LNCaP clone FGC (cell line): ENCODE measurements around the gene CFHR3.
"Not testable (repeated sequence)": the region's sequence is repeated elsewhere in the genome, so short reads cannot be mapped to it uniquely, and the experiment has no call there.

Experiments used
- DNase-seq: peaks from one replicate; pipeline ENCODE4 v3.0.0-alpha.2; 2011; ENCODE audit warnings: low read depth
- H3K4me3 ChIP-seq: 2 replicates; pipeline ENCODE4 v1.5.1; 2011; ENCODE audit warnings: mild to moderate bottlenecking, low read depth, low read length, control low read depth
- CTCF ChIP-seq: IDR thresholded peaks from 2 replicates; pipeline ENCODE4 v1.5.1; 2012; ENCODE audit warnings: mild to moderate bottlenecking; ENCODE audit not compliant: control insufficient read depth, insufficient read depth; ENCODE audit errors: extremely low read depth

Gene CFHR3

DNA sequence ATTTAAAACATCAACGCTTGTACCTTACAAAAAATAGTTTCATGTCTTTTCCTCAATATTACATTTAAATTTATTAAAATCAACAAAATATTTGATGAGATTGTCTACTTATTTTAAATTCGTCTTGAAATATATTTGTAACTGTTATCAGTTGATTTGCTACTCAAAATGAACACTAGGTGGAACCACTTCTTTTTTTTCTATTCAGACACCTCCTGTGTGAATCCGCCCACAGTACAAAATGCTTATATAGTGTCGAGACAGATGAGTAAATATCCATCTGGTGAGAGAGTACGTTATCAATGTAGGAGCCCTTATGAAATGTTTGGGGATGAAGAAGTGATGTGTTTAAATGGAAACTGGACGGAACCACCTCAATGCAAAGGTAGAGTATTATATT, 31.4 kb upstream of the CFHR3 start:
- TF ChIP-seq CTCF: peak; percentile 46
- peak; percentile 26 for DNase-seq
- not testable (repeated sequence) for H3K4me3 ChIP-seq

DNA sequence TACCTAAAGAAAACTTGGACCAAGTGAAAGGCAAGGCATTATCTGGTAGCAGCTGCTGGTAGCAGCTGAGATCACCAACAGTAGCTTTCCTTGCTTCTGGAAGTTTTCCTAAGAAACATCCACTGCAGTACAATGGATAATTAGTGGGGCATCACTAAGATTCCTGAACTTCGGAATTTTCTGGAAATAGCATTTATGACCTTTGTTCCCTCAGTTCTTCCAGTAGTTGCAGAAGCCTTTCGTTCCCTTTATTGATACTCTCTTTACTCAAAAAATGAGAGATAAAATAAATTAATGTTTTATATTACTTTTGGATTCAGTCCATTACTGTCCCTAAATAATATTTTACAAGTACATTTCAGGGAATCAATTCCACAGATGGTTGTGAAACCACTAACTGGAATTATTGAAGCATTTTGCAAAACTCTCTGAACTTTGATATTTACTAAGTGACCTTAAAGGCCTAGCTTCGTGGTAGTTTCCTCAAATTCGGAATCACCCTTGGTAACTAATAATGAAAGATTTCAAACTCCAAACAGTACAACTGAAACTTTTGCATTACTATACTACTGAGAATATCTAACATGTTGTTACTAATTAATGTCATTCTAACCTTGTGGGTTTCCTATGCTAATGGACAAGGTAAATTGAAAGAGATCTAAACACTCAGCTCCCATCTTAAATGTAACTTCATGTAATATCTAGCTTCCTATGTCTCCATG, 9.5 kb upstream of the CFHR3 start:
- DNase-seq, H3K4me3 ChIP-seq: not testable (repeated sequence)

GRCh38 chr1:196769823-196770222, 4.8 kb upstream of the CFHR3 start:
- not testable (repeated sequence) for DNase-seq, H3K4me3 ChIP-seq

DNA sequence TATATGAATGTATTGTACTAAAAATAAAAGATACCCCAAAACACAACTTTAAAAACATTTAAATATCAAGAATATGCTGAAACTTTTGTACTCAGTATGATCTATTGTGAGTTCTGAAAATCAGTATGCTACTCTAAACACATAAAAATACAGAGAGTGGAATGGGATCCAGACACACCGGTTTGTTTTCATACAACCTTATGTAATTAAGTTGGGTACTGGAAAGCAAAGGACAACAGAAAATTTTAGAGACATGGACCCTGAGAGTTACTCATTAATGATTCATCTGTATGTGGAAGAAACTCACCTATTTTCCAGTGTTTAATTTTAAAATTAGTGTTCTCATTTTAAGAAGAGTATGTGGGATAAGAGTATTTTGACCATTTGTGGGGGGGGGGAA, 927 bp upstream of the CFHR3 start:
- no peak for DNase-seq
- H3K4me3 ChIP-seq: no peak overlapping the region
- TF ChIP-seq CTCF: no peak

DNA sequence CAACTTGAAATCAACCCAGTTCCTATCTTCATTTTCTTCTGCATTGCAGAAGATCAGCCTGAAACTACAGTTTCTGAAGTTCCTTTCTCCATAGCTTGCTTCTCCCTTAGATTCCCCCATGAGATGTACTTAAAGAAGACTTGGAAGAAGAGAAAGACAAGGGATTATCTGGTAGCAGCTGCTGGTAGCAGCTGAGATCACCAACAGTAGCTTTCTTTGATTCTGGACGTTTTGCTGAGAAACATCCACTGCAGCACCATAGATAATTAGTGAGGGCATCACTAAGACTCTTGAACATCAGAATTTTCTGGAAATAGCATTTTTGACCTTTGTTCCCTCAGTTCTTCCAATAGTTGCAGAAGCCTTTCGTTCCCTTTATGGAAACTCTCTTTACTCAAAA, 465 bp upstream of the CFHR3 start:
- H3K4me3 ChIP-seq: no peak overlapping the region
- no peak for TF ChIP-seq CTCF
- DNase-seq: no peak

GRCh38 chr1:196777603-196778002, 3.0 kb downstream of the CFHR3 start:
- TF ChIP-seq CTCF: no peak
- H3K4me3 ChIP-seq: no peak overlapping the region
- no peak for DNase-seq

DNA sequence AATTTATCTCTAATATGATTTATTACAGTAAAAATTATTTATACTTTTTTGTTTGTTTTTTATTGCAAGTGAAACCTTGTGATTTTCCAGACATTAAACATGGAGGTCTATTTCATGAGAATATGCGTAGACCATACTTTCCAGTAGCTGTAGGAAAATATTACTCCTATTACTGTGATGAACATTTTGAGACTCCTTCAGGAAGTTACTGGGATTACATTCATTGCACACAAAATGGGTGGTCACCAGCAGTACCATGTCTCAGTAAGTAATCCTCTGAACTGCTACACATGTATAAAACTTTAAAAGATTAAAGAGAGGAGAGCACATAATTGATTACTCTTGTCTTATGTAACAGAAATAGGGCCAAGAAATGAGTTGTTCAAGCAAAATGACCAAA, 4.5 kb downstream of the CFHR3 start:
- TF ChIP-seq CTCF: no peak
- DNase-seq: no peak
- H3K4me3 ChIP-seq: no peak overlapping the region

GRCh38 chr1:196791252-196791651, 16.6 kb downstream of the CFHR3 start:
- H3K4me3 ChIP-seq, DNase-seq: not testable (repeated sequence)

DNA sequence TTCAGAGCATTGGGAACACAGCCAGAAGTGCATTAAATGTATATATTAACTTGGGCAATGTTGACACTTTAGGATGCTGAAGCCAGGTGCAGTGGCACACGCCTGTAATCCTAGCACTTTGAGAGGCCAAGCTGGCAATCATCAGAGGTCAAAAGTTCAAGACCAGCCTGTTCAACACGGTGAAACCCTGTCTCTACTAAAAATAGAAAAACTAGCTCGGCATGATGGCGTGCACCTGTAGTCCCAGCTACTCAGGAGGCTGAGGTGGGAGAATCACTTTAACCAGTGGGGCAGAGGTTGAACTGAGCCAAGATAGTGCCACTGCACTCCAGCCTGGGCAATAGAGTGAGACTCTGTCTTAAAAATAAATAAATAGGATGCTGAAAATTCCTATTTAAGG, 19.5 kb downstream of the CFHR3 start:
- H3K4me3 ChIP-seq: not testable (repeated sequence)
- peak; percentile 4 for DNase-seq
